ENCODE results near the gene FAM180B.

The FAM180B gene

GRCh38 chr11:47569646-47570045 lies 16.8 kb upstream of the FAM180B start:
- no peak for FAIRE-seq

- no peak for FAIRE-seq
These were observed 15.7 kb upstream of the FAM180B start for GRCh38 chr11:47570651-47571356.

- FAIRE-seq = no peak
These were observed 15.1 kb upstream of the FAM180B start for GRCh38 chr11:47571357-47571729.

GRCh38 chr11:47571895-47572294 lies 14.6 kb upstream of the FAM180B start:
- no peak for FAIRE-seq

GRCh38 chr11:47572715-47573255 lies 13.7 kb upstream of the FAM180B start:
- no peak for FAIRE-seq

GRCh38 chr11:47573321-47573720 lies 13.2 kb upstream of the FAM180B start:
- no peak for FAIRE-seq

GRCh38 chr11:47577460-47578041 lies 8.9 kb upstream of the FAM180B start:
- no peak for FAIRE-seq

GRCh38 chr11:47578524-47579494 lies 7.7 kb upstream of the FAM180B start, which contains the start of the genes KBTBD4 and NDUFS3:
Gene KBTBD4 (minus strand): TSS chr11:47578970. CDS start chr11:47578951, 19 bp downstream.
Gene NDUFS3 (plus strand): TSS chr11:47579074. CDS start chr11:47579092, 18 bp downstream.
- FAIRE-seq = no peak

GRCh38 chr11:47583844-47584243 lies 2.6 kb upstream of the FAM180B start:
- no peak for FAIRE-seq

GRCh38 chr11:47587039-47587716 lies 700 bp downstream of the FAM180B start:
- no peak for FAIRE-seq

- FAIRE-seq = no peak
These were observed 1.3 kb downstream of the FAM180B start for GRCh38 chr11:47587723-47588326.

GRCh38 chr11:47589118-47589517 lies 2.6 kb downstream of the FAM180B start:
- no peak for FAIRE-seq

GRCh38 chr11:47589584-47589976 lies 3.1 kb downstream of the FAM180B start:
- no peak for FAIRE-seq

- FAIRE-seq = no peak
These were observed 3.7 kb downstream of the FAM180B start for GRCh38 chr11:47589977-47590861.

GRCh38 chr11:47591764-47592163 lies 5.3 kb downstream of the FAM180B start:
- FAIRE-seq = no peak

GRCh38 chr11:47592251-47592650 lies 5.8 kb downstream of the FAM180B start:
- FAIRE-seq = no peak

GRCh38 chr11:47592970-47593369 lies 6.5 kb downstream of the FAM180B start:
- no peak for FAIRE-seq

GRCh38 chr11:47593492-47593933 lies 7.0 kb downstream of the FAM180B start:
- FAIRE-seq = no peak

- no peak for FAIRE-seq
These were observed 7.7 kb downstream of the FAM180B start, which contains the start of gene C1QTNF4 for GRCh38 chr11:47593934-47594855. Gene C1QTNF4 (minus strand): TSS chr11:47594411. CDS start chr11:47590810, 3,601 bp downstream.

GRCh38 chr11:47595029-47595428 lies 8.6 kb downstream of the FAM180B start:
- FAIRE-seq = no peak

All from islet of Langerhans (tissue), 1 donor.